Measurements from ENCODE around the gene BAG2. TPM values are rescaled to one million over a fixed set of nuclear protein-coding genes. Genes with fewer than 3 reads are reported as not detected.

BAG2 gene
- total RNA-seq, 4 donors from 2014 or later = 0.64 to 1.3 (median 1.0) TPM

DNA sequence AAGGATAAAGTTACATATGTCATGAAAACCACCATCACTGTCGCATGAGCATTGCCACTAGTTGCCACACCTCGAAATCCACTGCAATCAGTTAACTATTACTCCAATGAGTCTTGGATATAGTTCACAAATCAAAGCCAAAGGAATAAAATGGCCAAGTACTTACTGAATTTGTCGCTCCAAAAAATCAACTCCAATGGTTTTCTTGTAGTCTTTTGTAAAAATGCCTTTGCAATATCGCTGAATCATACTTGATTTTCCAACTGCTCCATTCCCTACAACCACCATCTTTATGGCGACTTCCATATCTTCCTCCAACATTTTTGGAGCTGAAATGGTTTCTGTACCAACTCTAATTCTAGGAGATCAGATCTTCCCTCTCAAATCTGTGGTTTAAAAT is 37.9 kb downstream of the BAG2 start:
- Histone ChIP-seq H3K4me3 (no peak overlapping the region), H3K4me1 (no peaks in the 10 kb centered on the region), H3K27me3 (no peaks in the 10 kb centered on the region), H3K27ac (no peak overlapping the region), H3K9me3 (no peaks in the 10 kb centered on the region), H3K36me3 (no peaks in the 10 kb centered on the region)
- TF ChIP-seq EP300 (IDR thresholded peaks at IDR 0.05) (no peak), POLR2A (IDR thresholded peaks at IDR 0.05) (no peak), POLR2AphosphoS5 (IDR thresholded peaks at IDR 0.05) (no peak)
- TF ChIP-seq, protein P1, sequence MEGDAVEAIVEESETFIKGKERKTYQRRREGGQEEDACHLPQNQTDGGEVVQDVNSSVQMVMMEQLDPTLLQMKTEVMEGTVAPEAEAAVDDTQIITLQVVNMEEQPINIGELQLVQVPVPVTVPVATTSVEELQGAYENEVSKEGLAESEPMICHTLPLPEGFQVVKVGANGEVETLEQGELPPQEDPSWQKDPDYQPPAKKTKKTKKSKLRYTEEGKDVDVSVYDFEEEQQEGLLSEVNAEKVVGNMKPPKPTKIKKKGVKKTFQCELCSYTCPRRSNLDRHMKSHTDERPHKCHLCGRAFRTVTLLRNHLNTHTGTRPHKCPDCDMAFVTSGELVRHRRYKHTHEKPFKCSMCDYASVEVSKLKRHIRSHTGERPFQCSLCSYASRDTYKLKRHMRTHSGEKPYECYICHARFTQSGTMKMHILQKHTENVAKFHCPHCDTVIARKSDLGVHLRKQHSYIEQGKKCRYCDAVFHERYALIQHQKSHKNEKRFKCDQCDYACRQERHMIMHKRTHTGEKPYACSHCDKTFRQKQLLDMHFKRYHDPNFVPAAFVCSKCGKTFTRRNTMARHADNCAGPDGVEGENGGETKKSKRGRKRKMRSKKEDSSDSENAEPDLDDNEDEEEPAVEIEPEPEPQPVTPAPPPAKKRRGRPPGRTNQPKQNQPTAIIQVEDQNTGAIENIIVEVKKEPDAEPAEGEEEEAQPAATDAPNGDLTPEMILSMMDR (IDR thresholded peaks at IDR 0.05) = no peak
- WGBS = 93% methylated on average over 5 of the region's 5 CpGs
- no peak for DNase-seq (ENCODE audit: low spot score in 2 of 2)

DNA sequence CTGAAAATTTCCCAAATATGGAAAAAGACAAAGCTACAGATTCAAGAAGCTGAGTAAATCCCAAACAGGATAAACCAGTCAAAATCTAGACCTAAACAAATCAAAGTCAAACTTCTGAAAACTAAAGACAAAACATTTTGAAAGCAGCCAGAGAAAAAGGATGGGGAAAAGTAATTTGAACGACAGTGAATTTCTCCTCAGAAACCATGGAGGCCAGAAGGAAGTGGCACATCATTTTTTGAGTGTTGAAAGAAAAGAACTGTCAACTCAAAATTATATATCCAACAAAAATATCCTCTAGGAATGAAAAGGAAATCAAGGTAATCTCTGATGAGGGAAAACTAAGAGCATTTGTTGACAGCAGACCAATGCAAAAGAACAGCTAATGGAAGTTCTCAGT is 43.1 kb downstream of the BAG2 start:
- WGBS = 95% methylated on average over 1 of the region's 1 CpG
- Histone ChIP-seq H3K27ac (no peak overlapping the region), H3K36me3 (no peaks in the 10 kb centered on the region)

DNA sequence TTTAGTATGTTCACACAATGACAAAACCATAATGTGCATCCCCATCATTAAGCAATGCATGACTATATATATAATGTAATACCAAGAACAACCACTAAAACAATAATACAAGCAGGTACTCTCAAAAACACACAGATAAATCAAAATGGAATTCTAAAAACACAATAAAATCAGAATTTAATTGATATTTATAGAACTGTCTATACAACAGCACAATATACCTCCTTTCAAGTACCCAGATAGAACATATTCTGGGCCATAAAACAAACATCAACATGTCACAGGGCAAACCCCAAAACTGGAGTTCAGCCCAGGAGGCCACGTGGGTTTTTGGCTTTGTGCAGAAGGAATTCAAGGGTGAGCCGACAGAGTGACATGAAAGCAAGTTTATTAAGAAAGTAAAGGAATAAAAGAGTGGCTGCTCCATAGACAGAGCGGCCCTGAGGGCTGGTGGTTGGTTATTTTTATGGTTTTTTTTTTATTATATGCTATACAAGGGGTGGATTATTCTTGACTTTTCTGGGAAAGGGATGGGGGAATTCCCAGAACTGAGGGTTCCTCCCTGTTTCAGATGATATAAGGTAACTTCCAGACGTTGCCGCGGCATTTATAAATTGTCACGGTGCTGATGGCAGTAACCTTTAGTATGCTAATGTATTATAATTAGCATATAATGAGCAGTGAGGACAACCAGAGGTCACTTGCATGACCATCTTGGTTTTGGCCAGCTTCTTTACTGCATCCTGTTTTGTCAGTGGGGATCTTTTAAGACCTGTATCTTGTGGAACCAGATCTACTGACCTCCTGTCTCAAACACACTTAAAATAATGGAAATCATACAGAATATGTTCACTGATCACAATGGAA is 44.3 kb downstream of the BAG2 start:
- no peak overlapping the region for H3K27ac ChIP-seq
- 40% methylated on average over 7 of the region's 7 CpGs for WGBS

More for the DNA sequence above, 43.1 kb downstream of the BAG2 start:
- Histone ChIP-seq H3K9me3 (no peaks in the 10 kb centered on the region), H3K4me3 (no peak overlapping the region), H3K27me3 (no peaks in the 10 kb centered on the region), H3K4me1 (peaks cover 7% of the 10 kb centered on the region)
- TF ChIP-seq POLR2AphosphoS5 (IDR thresholded peaks at IDR 0.05) = no peak
- TF ChIP-seq, protein P1 (IDR thresholded peaks at IDR 0.05) = no peak
- TF ChIP-seq POLR2A (IDR thresholded peaks at IDR 0.05) = no peak
- no peak for TF ChIP-seq EP300 (IDR thresholded peaks at IDR 0.05)
- DNase-seq (ENCODE audit: low spot score in 2 of 2) = no peak

DNA sequence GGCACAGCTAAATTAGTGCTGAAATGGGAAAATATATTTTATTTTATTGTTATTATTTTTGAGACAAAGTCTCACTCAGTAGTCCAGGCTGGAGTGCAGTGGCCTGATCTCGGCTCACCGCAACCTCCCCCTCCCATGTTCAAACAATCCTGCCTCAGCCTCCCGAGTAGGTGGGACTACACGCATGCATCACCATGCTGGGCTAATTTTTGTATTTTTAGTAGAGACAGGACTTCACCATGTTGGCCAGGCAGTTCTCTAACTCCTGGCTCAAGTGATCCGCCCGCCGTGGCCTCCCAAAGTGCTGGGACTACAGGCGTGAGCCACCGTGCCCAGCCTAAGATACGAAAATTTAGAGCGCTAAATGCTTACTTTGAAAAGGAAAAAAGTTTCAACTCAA is 45.1 kb downstream of the BAG2 start:
- Histone ChIP-seq H3K4me1 (peaks cover 14% of the 10 kb centered on the region), H3K4me3 (no peak overlapping the region), H3K27me3 (no peaks in the 10 kb centered on the region), H3K27ac (no peak overlapping the region), H3K36me3 (no peaks in the 10 kb centered on the region), H3K9me3 (no peaks in the 10 kb centered on the region)
- TF ChIP-seq, protein P1 (IDR thresholded peaks at IDR 0.05) = no peak
- TF ChIP-seq EP300 (IDR thresholded peaks at IDR 0.05) (no peak), POLR2A (IDR thresholded peaks at IDR 0.05) (no peak), POLR2AphosphoS5 (IDR thresholded peaks at IDR 0.05) (no peak)
- WGBS = over 99% methylated on average over 11 of the region's 11 CpGs
- no peak for DNase-seq (ENCODE audit: low spot score in 2 of 2)

More for the DNA sequence above, 44.3 kb downstream of the BAG2 start:
- TF ChIP-seq, protein P1 (IDR thresholded peaks at IDR 0.05) = no peak
- TF ChIP-seq POLR2AphosphoS5 (IDR thresholded peaks at IDR 0.05) (no peak), POLR2A (IDR thresholded peaks at IDR 0.05) (no peak), EP300 (IDR thresholded peaks at IDR 0.05) (no peak)
- Histone ChIP-seq H3K9me3 (no peaks in the 10 kb centered on the region), H3K4me1 (peaks cover 14% of the 10 kb centered on the region), H3K4me3 (no peak overlapping the region), H3K27me3 (no peaks in the 10 kb centered on the region), H3K36me3 (no peaks in the 10 kb centered on the region)
- DNase-seq (ENCODE audit: low spot score in 2 of 2) = no peak

DNA sequence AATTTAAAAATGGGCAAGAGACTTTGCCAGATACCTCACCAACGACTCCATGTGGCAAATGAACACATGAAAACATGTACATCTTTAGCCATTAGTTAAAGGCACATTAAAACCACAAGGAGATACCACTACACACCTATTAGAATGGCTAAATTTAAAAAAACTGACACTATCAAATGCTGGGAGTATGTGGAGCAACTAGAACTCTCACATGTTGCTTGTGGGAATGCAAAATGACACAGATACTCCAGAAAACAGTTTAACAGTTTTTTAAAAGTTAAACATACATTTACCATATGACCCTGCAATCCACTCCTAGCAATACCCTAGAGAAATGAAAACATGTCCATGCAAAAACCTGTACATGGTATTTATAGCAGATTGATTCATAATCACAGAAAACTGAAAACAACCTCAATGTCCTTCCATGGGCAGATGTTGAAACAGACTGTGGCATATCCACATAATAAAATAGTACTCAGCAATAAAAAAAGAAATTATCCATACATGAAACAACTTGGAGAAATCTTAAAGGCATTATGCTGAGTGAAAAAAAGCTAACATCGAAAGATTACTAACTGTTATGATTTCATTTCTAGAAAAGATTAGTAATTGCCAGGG is 48.1 kb downstream of the BAG2 start:
- no peaks in the 10 kb centered on the region for H3K27me3 ChIP-seq
- WGBS = 91% methylated on average over 2 of the region's 2 CpGs
- H3K27ac ChIP-seq = no peak overlapping the region
- TF ChIP-seq, protein P1 (IDR thresholded peaks at IDR 0.05) = no peak
- no peaks in the 10 kb centered on the region for H3K9me3 ChIP-seq
- no peak overlapping the region for H3K4me3 ChIP-seq
- no peak for DNase-seq (ENCODE audit: low spot score in 2 of 2)
- H3K4me1 ChIP-seq = peaks cover 20% of the 10 kb centered on the region
- H3K36me3 ChIP-seq = no peaks in the 10 kb centered on the region

Data from suprapubic skin (tissue), 4 donors.